HEK293 (cell line): Measurements from ENCODE around the gene PPIC.

ENCODE experiments used
- GLI2 ChIP-seq: fragments of 450-650 bp; formaldehyde crosslinking; IDR thresholded peaks from 2 replicates; pipeline ENCODE4; 2017; ENCODE audit warnings: missing biosample characterization, missing genetic modification characterization, low read depth, borderline replicate concordance
- GLI4 ChIP-seq: fragments of 450-650 bp; formaldehyde crosslinking; IDR thresholded peaks from 2 replicates; pipeline ENCODE4 v1.5.1; 2016; ENCODE audit warnings: missing biosample characterization, missing genetic modification characterization
- HOXA7 ChIP-seq: sonication (generic); formaldehyde crosslinking; IDR thresholded peaks from 2 replicates; pipeline ENCODE4 v1.8.1; 2022; ENCODE audit warnings: missing genetic modification reagents, borderline replicate concordance
- HOXD13 ChIP-seq: sonication (generic); formaldehyde crosslinking; IDR thresholded peaks from 2 replicates; pipeline ENCODE4 v1.8.0; 2022; ENCODE audit warnings: missing genetic modification reagents, borderline replicate concordance
- KLF9 ChIP-seq: fragments of 450-650 bp; formaldehyde crosslinking; IDR thresholded peaks from 2 replicates; pipeline ENCODE4 v1.5.1; 2016; ENCODE audit warnings: missing biosample characterization, missing genetic modification characterization, low read depth
- TRIM28 ChIP-seq: IDR thresholded peaks from 2 replicates; pipeline ENCODE4 v1.6.1; 2011; ENCODE audit warnings: low read length, control low read depth, borderline replicate concordance
- YY1 ChIP-seq: fragments of 450-650 bp; formaldehyde crosslinking; IDR thresholded peaks from 2 replicates; pipeline ENCODE4 v1.5.1; 2018; ENCODE audit warnings: missing biosample characterization, missing genetic modification characterization
- YY2 ChIP-seq: fragments of 450-650 bp; formaldehyde crosslinking; IDR thresholded peaks from 2 replicates; pipeline ENCODE4 v1.5.1; 2016; ENCODE audit warnings: missing biosample characterization, missing genetic modification characterization
- ZFHX2 ChIP-seq: fragments of 450-650 bp; formaldehyde crosslinking; conservative IDR thresholded peaks from 2 replicates; pipeline ENCODE4 v1.5.1; 2016; ENCODE audit warnings: missing biosample characterization, missing genetic modification characterization
- ZFP37 ChIP-seq: fragments of 450-650 bp; formaldehyde crosslinking; IDR thresholded peaks from 2 replicates; pipeline ENCODE4 v1.5.1; 2016; ENCODE audit warnings: missing biosample characterization, missing genetic modification characterization
- ZFP69B ChIP-seq: fragments of 450-650 bp; formaldehyde crosslinking; IDR thresholded peaks from 2 replicates; pipeline ENCODE4 v1.5.1; 2016; ENCODE audit warnings: missing biosample characterization, missing genetic modification characterization
- ZNF121 ChIP-seq: fragments of 450-650 bp; formaldehyde crosslinking; IDR thresholded peaks from 2 replicates; pipeline ENCODE4 v1.5.1; 2016; ENCODE audit warnings: missing biosample characterization, missing genetic modification characterization
- ZNF214 ChIP-seq: fragments of 450-650 bp; formaldehyde crosslinking; IDR thresholded peaks from 2 replicates; pipeline ENCODE4 v1.5.1; 2017; ENCODE audit warnings: missing biosample characterization, mild to moderate bottlenecking, missing genetic modification characterization, borderline replicate concordance
- ZNF292 ChIP-seq: fragments of 450-650 bp; formaldehyde crosslinking; IDR thresholded peaks from 2 replicates; pipeline ENCODE4 v1.5.1; 2016; ENCODE audit warnings: low read depth, missing biosample characterization, missing genetic modification characterization, borderline replicate concordance
- ZNF37A ChIP-seq: fragments of 450-650 bp; IDR thresholded peaks from 2 replicates; pipeline ENCODE4 v1.5.1; 2018; ENCODE audit warnings: missing biosample characterization, missing genetic modification characterization
- ZNF391 ChIP-seq: fragments of 450-650 bp; formaldehyde crosslinking; IDR thresholded peaks from 2 replicates; pipeline ENCODE4 v1.5.1; 2016; ENCODE audit warnings: low read depth, missing biosample characterization, missing genetic modification characterization, borderline replicate concordance
- ZNF514 ChIP-seq: fragments of 450-650 bp; formaldehyde crosslinking; IDR thresholded peaks from 2 replicates; pipeline ENCODE4 v1.5.1; 2016; ENCODE audit warnings: missing biosample characterization, missing genetic modification characterization
- ZNF529 ChIP-seq: fragments of 450-650 bp; formaldehyde crosslinking; IDR thresholded peaks from 2 replicates; pipeline ENCODE4 v1.5.1; 2017; ENCODE audit warnings: missing genetic modification characterization, missing biosample characterization; ENCODE audit not compliant: insufficient replicate concordance
- ZNF544 ChIP-seq: fragments of 450-650 bp; formaldehyde crosslinking; IDR thresholded peaks from 2 replicates; pipeline ENCODE4 v1.5.0; 2017; ENCODE audit warnings: missing biosample characterization, missing genetic modification characterization
- ZNF548 ChIP-seq: fragments of 450-650 bp; formaldehyde crosslinking; IDR thresholded peaks from 2 replicates; pipeline ENCODE4 v1.5.1; 2016; ENCODE audit warnings: missing biosample characterization, missing genetic modification characterization
- ZNF621 ChIP-seq: fragments of 450-650 bp; formaldehyde crosslinking; IDR thresholded peaks from 2 replicates; pipeline ENCODE4 v1.5.1; 2017; ENCODE audit warnings: missing biosample characterization, missing genetic modification characterization
- ZNF624 ChIP-seq: fragments of 450-650 bp; formaldehyde crosslinking; IDR thresholded peaks from 2 replicates; pipeline ENCODE4 v1.5.1; 2017; ENCODE audit warnings: missing biosample characterization, missing genetic modification characterization
- ZNF626 ChIP-seq: fragments of 450-650 bp; sonication (Bioruptor Pico); formaldehyde crosslinking; IDR thresholded peaks from 2 replicates; pipeline ENCODE4 v1.5.1; 2018; ENCODE audit warnings: missing biosample characterization, missing genetic modification characterization, inconsistent platforms
- ZNF747 ChIP-seq: fragments of 450-650 bp; formaldehyde crosslinking; IDR thresholded peaks from 2 replicates; pipeline ENCODE4 v1.5.1; 2016; ENCODE audit warnings: missing biosample characterization, missing genetic modification characterization
- ZNF776 ChIP-seq: fragments of 450-650 bp; formaldehyde crosslinking; IDR thresholded peaks from 2 replicates; pipeline ENCODE4 v1.5.0; 2017; ENCODE audit warnings: missing biosample characterization, missing genetic modification characterization, borderline replicate concordance
- ZNF785 ChIP-seq: fragments of 450-650 bp; formaldehyde crosslinking; IDR thresholded peaks from 2 replicates; pipeline ENCODE4 v1.5.1; 2016; ENCODE audit warnings: missing biosample characterization, missing genetic modification characterization
- ZNF792 ChIP-seq: fragments of 450-650 bp; formaldehyde crosslinking; IDR thresholded peaks from 2 replicates; pipeline ENCODE4 v1.5.1; 2016; ENCODE audit warnings: missing biosample characterization, missing genetic modification characterization
- TF ChIP-seq, protein P1 (sequence below): fragments of 450-650 bp; IDR thresholded peaks from 2 replicates; pipeline ENCODE4 v1.5.1; 2018; ENCODE audit warnings: missing biosample characterization, mild to moderate bottlenecking, missing genetic modification characterization
- TF ChIP-seq, protein P2 (sequence below): fragments of 450-650 bp; formaldehyde crosslinking; IDR thresholded peaks from 2 replicates; pipeline ENCODE4 v1.5.1; 2017; ENCODE audit warnings: missing biosample characterization, missing genetic modification characterization
- TF ChIP-seq, protein P3 (sequence below): fragments of 450-650 bp; formaldehyde crosslinking; IDR thresholded peaks from 2 replicates; pipeline ENCODE4 v1.5.1; 2016; ENCODE audit warnings: missing biosample characterization, missing genetic modification characterization
- TF ChIP-seq, protein P4 (sequence below): fragments of 450-650 bp; formaldehyde crosslinking; IDR thresholded peaks from 2 replicates; pipeline ENCODE4 v1.5.1; 2016; ENCODE audit warnings: missing biosample characterization, missing genetic modification characterization
- TF ChIP-seq, protein P5 (sequence below): fragments of 450-650 bp; formaldehyde crosslinking; IDR thresholded peaks from 2 replicates; pipeline ENCODE4 v1.5.1; 2016; ENCODE audit warnings: missing biosample characterization, missing genetic modification characterization
- TF ChIP-seq, protein P6 (sequence below): fragments of 450-650 bp; formaldehyde crosslinking; IDR thresholded peaks from 2 replicates; pipeline ENCODE4 v1.5.1; 2016; ENCODE audit warnings: missing biosample characterization, missing genetic modification characterization

PPIC gene

DNA sequence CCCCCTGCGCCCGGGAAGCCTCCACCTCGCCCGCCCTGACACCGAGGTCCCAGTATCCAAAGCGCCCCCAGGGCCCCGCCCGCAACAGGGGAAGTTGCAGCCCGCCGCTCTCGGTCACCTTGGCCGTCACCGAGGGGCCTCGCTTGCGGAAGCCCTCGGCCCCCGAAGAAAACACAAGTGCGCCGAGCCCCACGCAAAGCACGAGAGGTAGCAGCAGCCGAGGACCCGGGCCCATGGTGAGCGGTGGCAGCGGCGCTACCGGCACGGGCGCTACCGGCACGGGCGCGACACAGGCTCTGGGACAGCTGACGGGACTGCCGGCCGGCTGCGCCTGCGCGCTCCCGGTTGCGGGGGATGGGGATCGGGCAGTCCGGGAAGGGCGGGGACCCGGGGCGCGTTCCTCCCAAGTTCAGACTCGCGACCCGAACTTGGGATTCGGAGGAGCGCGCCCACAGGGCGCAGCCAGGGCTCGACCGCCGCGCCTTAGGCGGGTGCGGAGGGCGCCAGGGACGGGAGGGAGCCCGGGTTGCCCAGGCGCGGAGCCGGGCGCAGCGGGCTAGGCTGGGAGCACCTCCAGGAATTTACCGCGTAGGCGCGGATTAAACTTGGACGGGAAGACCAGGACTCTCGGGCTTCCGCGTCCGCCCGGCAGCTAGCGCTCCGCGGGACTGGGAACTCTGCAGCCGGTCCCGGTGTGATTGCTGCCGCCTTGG, at the start of gene PPIC (continued):
- no peak for TF ChIP-seq ZNF544
- TF ChIP-seq KLF9 (tag by site-specific recombination): peak; percentile 63
- no peak for TF ChIP-seq ZNF292 (tag by site-specific recombination)
- TF ChIP-seq, protein P1, sequence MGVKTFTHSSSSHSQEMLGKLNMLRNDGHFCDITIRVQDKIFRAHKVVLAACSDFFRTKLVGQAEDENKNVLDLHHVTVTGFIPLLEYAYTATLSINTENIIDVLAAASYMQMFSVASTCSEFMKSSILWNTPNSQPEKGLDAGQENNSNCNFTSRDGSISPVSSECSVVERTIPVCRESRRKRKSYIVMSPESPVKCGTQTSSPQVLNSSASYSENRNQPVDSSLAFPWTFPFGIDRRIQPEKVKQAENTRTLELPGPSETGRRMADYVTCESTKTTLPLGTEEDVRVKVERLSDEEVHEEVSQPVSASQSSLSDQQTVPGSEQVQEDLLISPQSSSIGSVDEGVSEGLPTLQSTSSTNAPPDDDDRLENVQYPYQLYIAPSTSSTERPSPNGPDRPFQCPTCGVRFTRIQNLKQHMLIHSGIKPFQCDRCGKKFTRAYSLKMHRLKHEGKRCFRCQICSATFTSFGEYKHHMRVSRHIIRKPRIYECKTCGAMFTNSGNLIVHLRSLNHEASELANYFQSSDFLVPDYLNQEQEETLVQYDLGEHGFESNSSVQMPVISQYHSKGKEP (tag by site-specific recombination): 0 out of 2 replicates have a peak, but pooled peaks have one; percentile 12
- no peak for TF ChIP-seq ZNF214
- no peak for TF ChIP-seq GLI2 (tag by site-specific recombination)
- no peak for TF ChIP-seq ZNF121 (tag by site-specific recombination)
- TF ChIP-seq, protein P2, sequence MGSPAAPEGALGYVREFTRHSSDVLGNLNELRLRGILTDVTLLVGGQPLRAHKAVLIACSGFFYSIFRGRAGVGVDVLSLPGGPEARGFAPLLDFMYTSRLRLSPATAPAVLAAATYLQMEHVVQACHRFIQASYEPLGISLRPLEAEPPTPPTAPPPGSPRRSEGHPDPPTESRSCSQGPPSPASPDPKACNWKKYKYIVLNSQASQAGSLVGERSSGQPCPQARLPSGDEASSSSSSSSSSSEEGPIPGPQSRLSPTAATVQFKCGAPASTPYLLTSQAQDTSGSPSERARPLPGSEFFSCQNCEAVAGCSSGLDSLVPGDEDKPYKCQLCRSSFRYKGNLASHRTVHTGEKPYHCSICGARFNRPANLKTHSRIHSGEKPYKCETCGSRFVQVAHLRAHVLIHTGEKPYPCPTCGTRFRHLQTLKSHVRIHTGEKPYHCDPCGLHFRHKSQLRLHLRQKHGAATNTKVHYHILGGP (tag by site-specific recombination): no peak
- no peak for TF ChIP-seq GLI4
- TF ChIP-seq HOXA7: no peak
- TF ChIP-seq, protein P3, sequence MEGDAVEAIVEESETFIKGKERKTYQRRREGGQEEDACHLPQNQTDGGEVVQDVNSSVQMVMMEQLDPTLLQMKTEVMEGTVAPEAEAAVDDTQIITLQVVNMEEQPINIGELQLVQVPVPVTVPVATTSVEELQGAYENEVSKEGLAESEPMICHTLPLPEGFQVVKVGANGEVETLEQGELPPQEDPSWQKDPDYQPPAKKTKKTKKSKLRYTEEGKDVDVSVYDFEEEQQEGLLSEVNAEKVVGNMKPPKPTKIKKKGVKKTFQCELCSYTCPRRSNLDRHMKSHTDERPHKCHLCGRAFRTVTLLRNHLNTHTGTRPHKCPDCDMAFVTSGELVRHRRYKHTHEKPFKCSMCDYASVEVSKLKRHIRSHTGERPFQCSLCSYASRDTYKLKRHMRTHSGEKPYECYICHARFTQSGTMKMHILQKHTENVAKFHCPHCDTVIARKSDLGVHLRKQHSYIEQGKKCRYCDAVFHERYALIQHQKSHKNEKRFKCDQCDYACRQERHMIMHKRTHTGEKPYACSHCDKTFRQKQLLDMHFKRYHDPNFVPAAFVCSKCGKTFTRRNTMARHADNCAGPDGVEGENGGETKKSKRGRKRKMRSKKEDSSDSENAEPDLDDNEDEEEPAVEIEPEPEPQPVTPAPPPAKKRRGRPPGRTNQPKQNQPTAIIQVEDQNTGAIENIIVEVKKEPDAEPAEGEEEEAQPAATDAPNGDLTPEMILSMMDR: peak; percentile 59
- TF ChIP-seq, protein P4, sequence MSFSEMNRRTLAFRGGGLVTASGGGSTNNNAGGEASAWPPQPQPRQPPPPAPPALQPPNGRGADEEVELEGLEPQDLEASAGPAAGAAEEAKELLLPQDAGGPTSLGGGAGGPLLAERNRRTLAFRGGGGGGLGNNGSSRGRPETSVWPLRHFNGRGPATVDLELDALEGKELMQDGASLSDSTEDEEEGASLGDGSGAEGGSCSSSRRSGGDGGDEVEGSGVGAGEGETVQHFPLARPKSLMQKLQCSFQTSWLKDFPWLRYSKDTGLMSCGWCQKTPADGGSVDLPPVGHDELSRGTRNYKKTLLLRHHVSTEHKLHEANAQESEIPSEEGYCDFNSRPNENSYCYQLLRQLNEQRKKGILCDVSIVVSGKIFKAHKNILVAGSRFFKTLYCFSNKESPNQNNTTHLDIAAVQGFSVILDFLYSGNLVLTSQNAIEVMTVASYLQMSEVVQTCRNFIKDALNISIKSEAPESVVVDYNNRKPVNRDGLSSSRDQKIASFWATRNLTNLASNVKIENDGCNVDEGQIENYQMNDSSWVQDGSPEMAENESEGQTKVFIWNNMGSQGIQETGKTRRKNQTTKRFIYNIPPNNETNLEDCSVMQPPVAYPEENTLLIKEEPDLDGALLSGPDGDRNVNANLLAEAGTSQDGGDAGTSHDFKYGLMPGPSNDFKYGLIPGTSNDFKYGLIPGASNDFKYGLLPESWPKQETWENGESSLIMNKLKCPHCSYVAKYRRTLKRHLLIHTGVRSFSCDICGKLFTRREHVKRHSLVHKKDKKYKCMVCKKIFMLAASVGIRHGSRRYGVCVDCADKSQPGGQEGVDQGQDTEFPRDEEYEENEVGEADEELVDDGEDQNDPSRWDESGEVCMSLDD: peak; percentile 28; the same call in 1 of the 2 replicates
- TF ChIP-seq ZNF391: no peak
- peak; percentile 52 for TF ChIP-seq ZFHX2 (tag by site-specific recombination)
- no peak for TF ChIP-seq ZNF529 (tag by site-specific recombination)
- no peak for TF ChIP-seq ZNF37A (tag by site-specific recombination)
- no peak for TF ChIP-seq TRIM28
- TF ChIP-seq ZFP69B (tag by site-specific recombination): no peak
- TF ChIP-seq HOXD13 (CRISPR knock-in tag): no peak
- no peak for TF ChIP-seq ZNF514 (tag by site-specific recombination)
- no peak; the same call in 1 of the 2 replicates for TF ChIP-seq ZFP37 (tag by site-specific recombination)
- no peak for TF ChIP-seq ZNF624 (tag by site-specific recombination)
- TF ChIP-seq YY1: peak; percentile 64; the same call in 1 of the 2 replicates
- TF ChIP-seq, protein P5, sequence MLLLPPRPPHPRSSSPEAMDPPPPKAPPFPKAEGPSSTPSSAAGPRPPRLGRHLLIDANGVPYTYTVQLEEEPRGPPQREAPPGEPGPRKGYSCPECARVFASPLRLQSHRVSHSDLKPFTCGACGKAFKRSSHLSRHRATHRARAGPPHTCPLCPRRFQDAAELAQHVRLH (tag by site-specific recombination): no peak
- TF ChIP-seq ZNF747 (tag by site-specific recombination): no peak
- TF ChIP-seq, protein P6, sequence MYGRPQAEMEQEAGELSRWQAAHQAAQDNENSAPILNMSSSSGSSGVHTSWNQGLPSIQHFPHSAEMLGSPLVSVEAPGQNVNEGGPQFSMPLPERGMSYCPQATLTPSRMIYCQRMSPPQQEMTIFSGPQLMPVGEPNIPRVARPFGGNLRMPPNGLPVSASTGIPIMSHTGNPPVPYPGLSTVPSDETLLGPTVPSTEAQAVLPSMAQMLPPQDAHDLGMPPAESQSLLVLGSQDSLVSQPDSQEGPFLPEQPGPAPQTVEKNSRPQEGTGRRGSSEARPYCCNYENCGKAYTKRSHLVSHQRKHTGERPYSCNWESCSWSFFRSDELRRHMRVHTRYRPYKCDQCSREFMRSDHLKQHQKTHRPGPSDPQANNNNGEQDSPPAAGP (tag by site-specific recombination): 0 out of 2 replicates have a peak, but pooled peaks have one; percentile 71
- TF ChIP-seq ZNF626 (tag by site-specific recombination): no peak
- no peak for TF ChIP-seq ZNF548
- no peak for TF ChIP-seq YY2
- TF ChIP-seq ZNF792 (tag by site-specific recombination): no peak
- TF ChIP-seq ZNF621 (tag by site-specific recombination): no peak
- TF ChIP-seq ZNF776 (tag by site-specific recombination): no peak
- TF ChIP-seq ZNF785 (tag by site-specific recombination): no peak
